ENCODE data around the gene CCDC83.

Gene CCDC83

DNA sequence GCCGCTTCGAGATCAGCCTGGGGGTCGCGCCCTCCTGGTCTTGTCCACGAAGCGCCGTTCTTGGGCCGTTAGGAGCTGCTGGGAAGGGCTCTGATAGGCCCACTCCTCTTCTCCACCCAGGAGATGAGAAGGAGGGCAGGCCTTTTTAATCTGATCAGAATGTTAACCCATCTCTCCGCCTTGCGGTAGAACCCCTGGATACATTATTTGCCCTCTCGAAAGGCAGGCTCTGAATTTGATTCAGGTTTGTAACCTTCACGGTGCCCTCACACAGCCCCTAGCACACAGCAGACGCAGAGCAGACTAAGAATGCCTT is at the start of gene CCDC83:
Gene CCDC83, plus strand, starts transcription at position 43 of the 316 bp plus-strand sequence. CDS start 9,741 bp downstream, outside the sequence.
- H3K4me3 ChIP-seq (ENCODE audit: low read depth, low read length), result peak within 1 kb of the TSS; percentile 61
- TF ChIP-seq, protein P1, sequence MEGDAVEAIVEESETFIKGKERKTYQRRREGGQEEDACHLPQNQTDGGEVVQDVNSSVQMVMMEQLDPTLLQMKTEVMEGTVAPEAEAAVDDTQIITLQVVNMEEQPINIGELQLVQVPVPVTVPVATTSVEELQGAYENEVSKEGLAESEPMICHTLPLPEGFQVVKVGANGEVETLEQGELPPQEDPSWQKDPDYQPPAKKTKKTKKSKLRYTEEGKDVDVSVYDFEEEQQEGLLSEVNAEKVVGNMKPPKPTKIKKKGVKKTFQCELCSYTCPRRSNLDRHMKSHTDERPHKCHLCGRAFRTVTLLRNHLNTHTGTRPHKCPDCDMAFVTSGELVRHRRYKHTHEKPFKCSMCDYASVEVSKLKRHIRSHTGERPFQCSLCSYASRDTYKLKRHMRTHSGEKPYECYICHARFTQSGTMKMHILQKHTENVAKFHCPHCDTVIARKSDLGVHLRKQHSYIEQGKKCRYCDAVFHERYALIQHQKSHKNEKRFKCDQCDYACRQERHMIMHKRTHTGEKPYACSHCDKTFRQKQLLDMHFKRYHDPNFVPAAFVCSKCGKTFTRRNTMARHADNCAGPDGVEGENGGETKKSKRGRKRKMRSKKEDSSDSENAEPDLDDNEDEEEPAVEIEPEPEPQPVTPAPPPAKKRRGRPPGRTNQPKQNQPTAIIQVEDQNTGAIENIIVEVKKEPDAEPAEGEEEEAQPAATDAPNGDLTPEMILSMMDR (IDR thresholded peaks at IDR 0.05; ENCODE audit: low read depth, low read length), result no peak; the same call in 1 of the 2 replicates

DNA sequence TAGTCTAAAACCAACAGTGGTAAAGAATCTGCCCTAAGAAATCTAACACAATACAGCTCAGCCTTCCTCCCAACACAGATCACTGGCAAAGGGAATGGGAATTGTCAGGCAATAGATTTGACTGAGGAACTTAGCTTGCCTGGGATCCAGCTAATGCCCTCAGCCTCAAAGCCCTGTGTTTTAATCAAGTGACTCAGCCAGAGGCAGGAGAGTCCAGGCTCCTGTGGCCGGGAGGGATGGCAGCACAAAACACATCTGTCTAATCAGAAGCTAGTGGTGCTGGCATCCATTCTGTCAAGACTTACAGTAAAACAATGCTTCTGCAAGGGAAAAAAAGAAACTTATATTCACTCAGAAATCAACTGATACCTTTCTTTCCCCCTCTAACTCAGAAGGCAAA is 49.8 kb upstream of the CCDC83 start:
- no peak overlapping the region for H3K4me3 ChIP-seq (ENCODE audit: low read depth, low read length)
- TF ChIP-seq, protein P1 (IDR thresholded peaks at IDR 0.05; ENCODE audit: low read depth, low read length), result no peak

DNA sequence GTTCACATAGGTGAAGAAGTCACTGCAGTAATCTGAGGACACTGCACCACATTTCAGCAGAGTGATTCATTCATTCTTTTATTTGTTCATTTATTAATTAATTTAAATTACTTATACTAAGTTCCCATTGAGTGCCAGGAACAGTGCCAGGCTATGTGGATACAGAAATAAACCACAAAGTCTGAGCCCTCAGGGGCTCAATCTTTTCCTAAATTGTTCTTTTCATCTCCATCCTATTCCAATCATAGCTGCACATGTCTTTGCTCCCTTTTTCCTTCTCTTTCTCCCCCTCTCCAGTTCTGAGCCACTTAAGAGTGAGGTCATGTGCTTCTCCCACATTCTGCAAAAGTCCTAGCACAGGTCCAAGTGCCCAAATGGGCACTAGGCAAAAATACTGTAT is 49.2 kb upstream of the CCDC83 start:
- TF ChIP-seq, protein P1 (IDR thresholded peaks at IDR 0.05; ENCODE audit: low read depth, low read length), result no peak
- no peak overlapping the region for H3K4me3 ChIP-seq (ENCODE audit: low read depth, low read length)

DNA sequence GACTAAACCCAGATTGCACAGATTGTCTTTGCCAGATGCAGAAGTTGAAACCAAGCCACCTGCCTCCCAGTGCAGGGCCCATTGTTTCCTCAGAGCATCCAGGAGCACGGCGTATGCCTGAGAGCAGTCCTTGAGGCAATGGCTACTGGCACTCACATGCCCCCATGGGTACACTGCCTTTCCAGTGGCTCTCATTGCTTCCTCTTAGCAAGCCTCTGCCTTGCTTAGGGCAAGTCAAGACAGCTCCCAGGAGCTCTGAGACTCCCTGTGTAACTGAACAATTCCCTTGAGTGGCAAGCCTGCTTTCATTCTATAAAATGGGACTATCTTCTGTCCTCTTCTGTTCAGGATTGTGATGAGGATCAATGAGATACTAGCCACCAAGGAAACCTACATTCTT is 48.3 kb upstream of the CCDC83 start:
- H3K4me3 ChIP-seq (ENCODE audit: low read depth, low read length), result no peak overlapping the region

DNA sequence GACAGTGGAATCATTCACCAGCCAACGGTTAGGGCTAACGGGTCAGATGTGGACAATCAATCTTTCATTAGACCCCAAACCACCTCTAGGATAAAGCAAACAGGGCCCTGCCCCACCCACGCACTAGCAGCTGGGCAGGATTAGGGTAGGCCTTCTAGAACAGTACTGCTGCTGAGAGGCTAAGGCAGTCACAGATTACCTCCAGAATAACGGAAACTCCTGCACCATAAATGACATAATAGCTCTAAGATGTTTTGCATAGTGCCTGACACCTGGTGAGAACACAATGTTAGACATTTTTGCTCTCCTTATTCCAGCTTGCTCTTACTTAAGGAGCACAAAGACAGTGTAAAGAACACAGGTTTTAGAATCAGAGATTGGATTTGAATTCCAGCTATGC is 46.0 kb upstream of the CCDC83 start:
- H3K4me3 ChIP-seq (ENCODE audit: low read depth, low read length), result no peak overlapping the region; the same call in 1 of the 2 replicates
- TF ChIP-seq, protein P1 (IDR thresholded peaks at IDR 0.05; ENCODE audit: low read depth, low read length), result no peak

More for the DNA sequence above, 48.3 kb upstream of the CCDC83 start:
- TF ChIP-seq, protein P1 (IDR thresholded peaks at IDR 0.05; ENCODE audit: low read depth, low read length), result no peak

DNA sequence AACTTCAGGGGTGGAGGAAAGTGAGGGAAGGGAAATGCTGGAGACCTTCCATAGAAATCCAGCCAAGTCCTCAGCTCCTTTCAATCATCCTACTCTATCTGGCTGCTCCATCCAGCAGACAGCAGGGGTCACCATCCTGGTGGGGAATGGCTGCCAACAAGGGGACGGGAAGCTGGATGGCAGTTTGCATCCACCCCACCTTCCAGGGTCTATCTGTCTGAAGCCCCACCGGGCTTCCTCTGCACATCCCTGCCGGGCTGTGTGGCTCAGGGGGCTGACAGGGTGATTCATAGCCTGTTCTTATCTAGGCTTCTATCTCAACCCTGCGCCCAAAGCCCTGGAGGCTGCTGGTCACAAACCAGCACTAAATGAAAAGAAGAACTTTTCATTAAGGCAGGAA is 45.3 kb upstream of the CCDC83 start:
- peak overlapping the region; percentile 69 for H3K4me3 ChIP-seq (ENCODE audit: low read depth, low read length)
- TF ChIP-seq, protein P1 (IDR thresholded peaks at IDR 0.05; ENCODE audit: low read depth, low read length), result peak; percentile 25; the same call in 1 of the 2 replicates

DNA sequence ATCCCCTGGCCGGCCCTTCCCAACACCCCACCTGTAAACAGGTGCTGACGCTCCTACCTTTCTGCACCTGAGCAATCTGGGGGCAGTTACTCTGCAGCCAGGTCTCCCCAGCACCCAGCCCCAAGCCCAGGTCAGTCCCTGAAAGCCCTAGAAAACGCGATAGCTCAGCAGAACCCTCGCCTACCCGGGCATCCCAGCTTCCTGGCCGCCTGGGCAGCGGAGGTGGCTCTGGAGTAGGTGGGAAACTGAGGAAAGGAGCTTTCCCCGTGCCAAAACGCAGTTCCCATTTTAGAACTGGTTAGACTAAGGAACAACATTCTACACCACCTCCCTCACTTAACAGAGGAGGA is 44.7 kb upstream of the CCDC83 start:
- TF ChIP-seq, protein P1 (IDR thresholded peaks at IDR 0.05; ENCODE audit: low read depth, low read length), result no peak
- H3K4me3 ChIP-seq (ENCODE audit: low read depth, low read length), result peak overlapping the region; percentile 69

Measured in WI38 (cell line).